MV-4-11 (cell line): Measurements from ENCODE around the gene NRG3.

ENCODE experiments used
- DNase-seq: peaks from one replicate; lab custom pipeline; 2025; lab: John Stamatoyannopoulos, UW

The NRG3 gene

DNA sequence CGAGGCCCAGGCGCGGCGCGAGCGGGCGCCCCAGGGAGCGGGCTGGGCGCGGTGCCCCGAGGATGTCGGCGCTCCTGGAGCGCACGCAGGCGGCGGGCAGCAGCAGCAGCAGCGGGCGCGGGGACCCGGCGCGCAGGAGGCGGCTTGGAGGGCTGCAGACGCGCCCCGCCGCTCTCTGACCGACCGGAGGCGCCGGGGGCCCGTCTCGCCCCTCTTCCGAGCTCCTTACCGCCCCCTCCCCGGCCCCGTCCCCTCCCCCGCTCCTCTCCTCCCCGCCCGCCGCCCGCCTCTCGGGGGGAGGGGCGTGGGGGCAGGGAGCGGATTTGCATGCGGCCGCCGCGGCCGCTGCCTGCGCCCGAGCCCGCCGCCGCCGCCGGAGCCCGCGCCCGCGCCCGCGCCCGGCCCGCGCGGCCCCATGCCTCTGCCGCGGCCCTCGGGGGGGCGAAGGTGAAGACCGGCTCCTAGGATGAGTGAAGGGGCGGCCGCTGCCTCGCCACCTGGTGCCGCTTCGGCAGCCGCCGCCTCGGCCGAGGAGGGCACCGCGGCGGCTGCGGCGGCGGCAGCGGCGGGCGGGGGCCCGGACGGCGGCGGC is at the start of gene NRG3:
TSS of gene NRG3 (plus strand) at position 320 of the 592 bp plus-strand sequence.
- no peak for DNase-seq

DNA sequence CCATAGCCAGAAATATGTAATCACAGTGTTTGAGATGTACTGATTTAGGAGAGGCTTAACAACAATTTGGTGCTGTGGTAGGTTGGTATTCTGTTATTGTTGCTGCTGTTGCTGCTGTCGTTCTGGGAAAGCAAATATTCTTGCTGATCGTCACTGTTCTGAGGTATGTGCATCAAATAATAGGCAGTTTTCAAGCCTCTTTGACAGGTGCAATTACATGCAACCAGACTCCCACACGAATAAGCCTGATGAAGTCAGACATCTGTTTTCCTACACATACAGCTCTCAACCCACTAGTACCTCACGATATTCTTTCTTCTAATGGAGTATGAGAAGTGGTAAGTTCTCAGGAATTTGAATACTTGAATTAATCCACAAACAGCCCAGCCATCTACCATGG is 46.7 kb upstream of the NRG3 start:
- DNase-seq = no peak

DNA sequence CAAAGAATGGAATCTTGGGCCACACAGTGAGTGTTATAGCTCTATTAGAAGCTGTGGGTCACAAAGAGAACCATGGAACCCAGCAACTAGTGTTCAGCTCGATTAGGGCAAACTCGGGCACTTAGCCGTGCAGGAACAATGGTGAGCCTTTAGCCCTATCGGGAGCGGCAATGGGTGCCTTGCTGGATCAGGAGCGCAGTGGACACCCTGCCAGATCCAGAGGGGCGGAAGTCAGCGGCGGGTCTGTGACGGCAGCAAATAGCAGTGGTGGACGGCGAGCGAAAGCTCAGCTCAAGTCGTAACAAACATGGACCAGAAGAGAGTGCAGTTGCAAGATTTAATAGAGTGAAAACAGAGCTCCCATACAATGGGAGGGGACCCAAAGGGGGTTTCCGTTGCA is 43.9 kb upstream of the NRG3 start:
- DNase-seq = no peak

DNA sequence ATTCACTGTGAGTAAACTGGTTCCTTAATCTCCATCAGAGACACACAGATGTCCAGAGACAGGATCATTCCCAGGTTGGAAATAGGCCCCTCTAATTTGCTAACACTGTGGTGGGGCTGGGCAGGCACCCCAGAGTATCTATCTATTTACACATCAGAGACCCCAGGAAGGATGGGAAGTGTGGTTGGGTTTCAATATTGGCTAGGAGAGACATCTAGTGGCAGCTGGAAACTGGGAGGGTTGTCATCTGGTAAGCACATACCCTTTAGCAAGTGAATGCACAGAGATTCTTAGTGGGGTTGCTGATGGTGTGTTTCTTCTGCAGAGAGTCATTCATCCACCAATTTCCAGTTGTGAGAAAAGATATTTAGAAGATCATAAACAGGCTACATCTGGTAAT is 36.0 kb upstream of the NRG3 start:
- no peak for DNase-seq

DNA sequence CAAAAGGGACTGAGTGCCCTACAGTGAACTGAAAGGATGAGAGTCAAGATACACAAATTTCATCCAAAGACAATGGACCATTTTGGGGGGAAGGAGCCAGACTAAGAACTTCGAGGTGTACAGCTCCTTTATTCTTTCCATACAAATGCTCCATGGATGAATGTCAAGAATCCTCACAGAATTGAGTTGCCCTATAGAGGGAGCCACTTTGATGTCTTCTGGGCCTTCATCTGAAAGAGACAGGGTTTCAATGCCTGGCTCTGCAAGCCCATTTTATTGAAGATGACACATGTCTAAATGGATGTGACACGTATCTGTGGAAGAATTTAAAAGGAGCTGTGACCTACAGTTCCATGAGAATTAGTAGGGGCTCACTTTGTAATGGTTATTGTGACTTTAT is 32.0 kb upstream of the NRG3 start:
- no peak for DNase-seq

DNA sequence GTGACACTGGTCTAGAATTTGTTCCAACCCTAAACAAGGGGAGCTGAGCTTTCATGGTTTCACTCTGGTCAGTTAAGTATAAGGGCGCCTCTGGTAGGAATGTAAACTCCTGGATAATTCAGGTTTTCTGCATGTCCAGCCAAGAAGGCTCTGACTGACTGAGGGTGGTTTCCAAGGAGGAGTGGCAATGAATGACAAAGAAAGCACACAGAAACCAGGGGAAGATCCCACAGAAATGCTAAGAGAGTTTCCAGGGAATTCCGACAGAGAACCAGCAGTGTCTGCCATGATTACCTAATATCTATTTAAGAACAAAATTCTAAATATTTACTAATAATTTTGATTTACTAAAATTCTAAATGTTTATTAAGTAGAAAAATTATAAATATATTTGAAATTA is 27.3 kb upstream of the NRG3 start:
- no peak for DNase-seq

DNA sequence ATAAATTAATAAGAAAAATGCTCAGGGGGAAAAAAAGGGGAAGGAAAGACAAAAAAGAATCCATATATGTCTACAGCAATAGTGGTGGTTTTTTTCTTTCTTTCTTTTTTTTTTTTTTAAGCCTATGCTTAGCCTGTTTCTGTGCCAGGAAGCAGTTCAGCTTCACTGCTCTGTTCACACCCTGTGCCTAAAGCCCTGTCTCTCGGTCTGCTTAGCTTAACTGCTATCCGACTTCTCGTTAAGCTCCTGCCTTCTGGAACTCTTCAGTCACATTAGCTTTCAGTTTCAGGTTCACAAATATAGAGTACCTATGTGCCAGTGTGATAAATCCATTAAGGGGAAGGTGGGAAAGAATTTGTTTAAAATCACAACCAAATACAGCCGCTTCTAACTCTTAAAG is 26.5 kb upstream of the NRG3 start:
- DNase-seq = no peak

DNA sequence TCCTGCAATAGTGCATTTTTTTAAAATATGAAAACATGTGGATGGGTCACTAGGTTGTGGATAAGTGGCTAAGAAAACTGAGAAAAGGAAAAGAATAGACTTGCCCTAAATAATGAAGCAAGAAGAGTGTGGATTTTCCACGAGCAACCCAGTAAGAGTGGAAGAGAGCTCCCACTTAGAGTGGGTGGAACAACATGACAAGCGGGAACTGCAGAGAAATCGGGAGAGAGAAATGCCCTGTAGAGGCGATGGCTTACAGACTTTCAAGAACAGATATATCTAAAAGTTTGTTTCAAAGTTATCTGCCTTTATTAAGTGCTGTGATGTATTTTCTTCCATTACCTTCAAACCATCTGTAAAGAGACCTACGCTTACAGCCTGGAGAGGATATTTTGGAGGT is 26.1 kb upstream of the NRG3 start:
- no peak for DNase-seq

DNA sequence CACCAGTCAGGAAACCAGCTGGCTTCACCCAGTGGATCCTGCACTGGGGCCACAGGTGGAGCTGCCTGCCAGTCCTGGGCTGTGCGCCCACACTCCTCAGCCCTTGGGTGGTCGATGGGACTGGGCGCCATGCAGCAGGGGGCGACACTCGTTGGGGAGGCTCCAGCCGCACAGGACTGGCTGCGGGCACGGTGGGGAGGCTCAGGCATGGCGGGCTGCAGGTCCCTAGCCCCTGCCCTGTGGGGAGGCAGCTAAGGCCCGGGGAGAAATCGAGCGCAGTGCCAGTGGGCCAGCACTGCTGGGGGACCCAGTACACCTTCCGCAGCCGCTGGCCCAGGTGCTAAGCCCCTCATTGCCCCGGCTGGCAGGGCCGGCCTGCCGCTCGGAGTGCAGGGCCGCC is 12.4 kb upstream of the NRG3 start:
- no peak for DNase-seq

DNA sequence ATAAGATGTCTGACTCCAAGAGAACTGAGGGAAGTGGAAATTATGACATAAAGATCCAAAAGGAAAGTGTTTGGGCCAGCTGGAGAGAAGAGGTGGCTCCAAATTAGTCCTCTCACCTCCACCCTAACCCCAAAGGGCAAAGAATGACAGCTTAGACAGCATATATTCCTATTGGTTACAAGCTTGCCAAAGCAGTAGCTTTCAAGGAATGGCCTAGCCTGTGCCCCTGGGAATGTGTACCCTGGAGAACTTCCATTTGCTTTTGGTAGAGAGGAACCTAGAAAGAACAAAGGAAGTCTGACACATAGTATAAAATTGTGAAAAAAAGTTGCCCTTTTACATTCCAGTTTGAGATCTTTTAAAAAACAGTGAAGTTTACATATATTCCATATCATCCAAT is 11.2 kb upstream of the NRG3 start:
- no peak for DNase-seq

DNA sequence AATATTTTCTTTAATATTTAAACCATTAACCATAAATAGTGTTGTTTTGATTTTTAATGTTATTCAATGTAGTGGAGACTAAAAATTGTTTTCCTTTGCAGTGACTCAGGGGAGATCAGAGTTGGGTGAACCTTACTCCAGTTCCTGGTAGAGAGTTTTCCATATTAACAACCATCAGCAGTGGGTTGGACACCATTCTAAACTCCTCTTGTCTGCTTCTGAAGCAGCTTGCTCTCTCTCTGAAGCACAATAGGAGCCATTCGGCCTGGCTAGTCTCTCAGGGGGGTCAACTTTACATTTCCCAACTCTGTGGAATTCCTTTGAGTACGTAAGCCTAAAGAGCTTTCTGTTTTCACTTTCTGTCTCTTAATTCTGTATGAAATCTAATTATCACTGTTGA is 9.4 kb upstream of the NRG3 start:
- DNase-seq = no peak

DNA sequence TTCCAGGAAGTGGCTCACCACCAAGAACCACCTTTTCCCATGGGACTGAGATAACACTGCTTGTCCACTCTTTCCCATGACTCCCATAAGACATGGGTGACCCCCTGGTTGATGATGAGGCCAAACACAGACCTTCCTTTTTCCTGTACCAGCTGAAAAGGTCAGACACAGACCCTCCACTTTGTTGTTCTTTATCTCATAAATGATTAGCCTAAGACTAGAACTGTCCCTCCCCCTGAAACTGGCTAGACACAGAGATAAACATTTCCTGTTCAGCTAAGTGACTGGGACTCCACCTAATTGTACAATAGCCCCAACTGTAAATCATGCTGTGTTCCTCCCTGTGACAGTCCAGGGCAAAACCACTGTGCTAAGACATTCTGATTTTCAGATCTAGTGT is 8.2 kb upstream of the NRG3 start:
- no peak for DNase-seq

DNA sequence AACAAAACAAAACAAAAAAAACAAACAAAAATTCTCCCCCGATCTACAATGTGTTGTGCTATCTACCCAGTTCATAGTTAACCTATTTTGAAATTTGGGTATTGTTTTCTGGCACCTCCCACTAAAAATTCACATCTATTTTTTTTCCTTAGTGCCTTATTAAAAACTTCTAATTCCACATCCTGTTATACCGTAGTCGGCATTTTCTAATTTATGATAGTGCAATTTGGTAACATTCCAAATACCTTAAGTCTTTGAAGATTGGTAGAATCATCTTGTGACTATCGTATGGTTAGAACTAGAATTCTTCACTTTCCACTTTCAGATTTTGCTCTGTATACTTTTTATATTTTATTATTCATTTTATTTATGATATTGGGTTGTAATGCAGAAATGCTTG is 4.5 kb upstream of the NRG3 start:
- no peak for DNase-seq

DNA sequence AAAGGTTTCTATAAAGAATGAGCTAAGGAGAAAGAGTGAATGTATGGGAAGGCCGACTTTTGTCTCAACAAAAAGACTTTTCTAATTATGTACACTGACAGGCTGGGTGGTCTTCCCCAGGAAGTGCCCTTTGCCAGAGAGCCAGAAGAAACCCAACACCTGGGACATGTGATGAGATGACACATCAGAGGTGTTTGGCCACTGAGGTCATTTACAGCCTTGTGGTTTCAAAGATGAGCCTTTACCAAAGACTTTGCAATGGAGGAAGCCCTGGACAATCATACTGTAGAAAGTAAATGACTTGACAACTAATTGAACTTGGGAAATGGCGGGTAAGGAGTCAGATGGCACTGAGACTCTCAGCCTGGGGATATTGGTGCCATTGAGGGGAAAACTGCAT is 3.4 kb upstream of the NRG3 start:
- no peak for DNase-seq

DNA sequence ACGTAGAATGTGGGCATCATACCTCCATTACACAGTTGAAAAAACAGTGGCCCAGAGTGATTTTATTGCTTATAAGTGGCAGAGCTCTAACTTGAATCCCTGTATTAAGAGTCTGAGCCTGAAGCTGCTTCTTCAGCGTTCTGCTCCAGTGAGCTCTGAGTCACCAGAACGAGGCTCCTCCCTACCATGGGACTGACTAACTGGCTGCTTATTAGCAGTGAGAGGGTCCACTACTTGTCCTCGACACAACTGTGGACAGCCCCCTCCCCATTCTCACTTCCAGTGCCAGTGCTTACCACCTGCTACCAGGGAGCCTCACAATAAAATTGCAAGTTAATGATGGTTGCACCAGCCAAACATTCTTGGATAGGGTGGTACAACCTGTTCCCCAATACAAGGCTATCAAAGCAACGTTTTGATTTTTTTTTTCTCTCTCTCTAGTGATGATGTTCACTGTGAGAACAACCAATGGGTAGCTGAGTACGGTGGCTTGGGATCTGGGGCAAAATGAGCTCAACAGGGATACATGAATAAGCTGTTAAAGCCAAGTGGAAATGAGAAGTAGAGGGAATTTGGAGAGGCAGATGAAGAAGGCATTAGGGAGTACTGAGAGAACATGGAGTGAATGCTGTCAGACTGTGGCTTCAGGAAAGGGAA is 2.7 kb upstream of the NRG3 start:
- DNase-seq = no peak

DNA sequence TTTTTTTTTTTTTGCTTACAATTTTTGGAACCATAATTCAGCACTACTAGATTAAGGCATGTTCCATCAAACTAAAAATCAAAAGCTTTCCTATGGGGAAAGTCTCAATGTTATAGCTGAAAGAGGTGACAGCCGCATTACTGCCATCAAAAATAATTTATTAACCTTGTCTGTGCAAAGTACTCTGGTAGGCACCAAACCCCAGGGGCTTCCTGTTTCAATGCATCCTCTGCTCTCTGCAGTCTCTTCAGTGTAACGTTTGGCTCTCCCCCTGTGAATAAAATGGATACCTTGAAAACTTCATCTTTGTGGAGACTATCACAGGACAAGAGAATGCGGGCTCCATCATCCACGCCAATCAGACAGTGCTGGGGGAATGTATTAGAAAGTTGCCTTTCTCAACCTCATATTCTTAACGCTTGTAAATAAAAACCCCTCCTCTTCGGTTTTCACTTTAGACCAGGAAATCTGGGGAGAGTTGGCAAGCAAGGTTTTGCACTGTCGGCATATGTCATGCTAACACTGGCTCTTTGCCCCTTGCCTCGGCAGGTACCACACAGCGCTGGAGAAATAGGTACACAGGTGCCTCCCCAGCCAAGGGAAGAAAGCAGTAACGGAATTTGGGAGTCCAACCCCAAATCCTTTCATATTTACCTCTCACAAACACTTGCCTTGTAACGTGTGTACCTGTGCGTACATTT is 1.6 kb upstream of the NRG3 start:
- no peak for DNase-seq

DNA sequence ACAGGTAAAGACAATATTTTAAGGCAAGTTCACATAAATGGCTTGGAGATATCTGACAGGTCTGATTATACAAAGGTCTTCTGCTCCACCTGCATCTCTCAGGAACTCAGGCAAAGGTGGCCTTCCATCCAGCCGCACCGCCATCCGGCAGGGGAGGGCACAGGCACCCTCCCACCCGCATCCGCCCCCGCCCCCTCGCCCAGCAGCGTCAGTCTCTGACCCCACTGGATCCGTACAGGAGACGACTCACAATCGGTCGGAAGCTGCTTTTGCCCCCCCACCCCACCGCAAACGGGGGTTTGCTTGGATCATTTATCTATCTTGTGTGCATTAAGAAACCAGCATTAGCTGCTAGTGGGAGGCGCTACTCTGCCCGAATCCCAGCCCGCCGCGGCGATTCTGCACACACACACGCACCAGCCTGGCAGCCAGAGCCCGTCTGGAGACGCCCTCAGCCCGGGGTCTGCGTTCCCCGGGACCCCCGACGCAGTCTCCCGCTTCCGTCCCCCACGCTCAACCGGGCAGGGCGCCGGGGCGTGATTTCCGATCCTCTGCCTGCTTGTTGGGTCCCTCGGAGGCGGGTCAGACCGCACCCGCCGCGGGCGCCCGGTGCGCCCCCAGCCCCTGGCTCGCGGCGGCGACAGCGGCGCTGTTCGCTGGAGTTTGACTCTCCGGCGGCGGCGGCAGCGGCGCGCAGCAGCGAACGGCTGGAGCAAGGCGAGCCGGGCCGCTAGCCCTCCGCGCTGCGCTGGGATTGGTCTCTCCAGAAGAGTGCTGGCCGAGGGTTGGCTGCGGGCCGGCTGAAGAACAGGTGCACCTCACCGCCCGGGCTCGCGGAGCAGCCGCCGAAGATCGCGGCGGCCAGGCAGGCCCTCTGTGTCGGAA is 820 bp upstream of the NRG3 start:
- DNase-seq = no peak

DNA sequence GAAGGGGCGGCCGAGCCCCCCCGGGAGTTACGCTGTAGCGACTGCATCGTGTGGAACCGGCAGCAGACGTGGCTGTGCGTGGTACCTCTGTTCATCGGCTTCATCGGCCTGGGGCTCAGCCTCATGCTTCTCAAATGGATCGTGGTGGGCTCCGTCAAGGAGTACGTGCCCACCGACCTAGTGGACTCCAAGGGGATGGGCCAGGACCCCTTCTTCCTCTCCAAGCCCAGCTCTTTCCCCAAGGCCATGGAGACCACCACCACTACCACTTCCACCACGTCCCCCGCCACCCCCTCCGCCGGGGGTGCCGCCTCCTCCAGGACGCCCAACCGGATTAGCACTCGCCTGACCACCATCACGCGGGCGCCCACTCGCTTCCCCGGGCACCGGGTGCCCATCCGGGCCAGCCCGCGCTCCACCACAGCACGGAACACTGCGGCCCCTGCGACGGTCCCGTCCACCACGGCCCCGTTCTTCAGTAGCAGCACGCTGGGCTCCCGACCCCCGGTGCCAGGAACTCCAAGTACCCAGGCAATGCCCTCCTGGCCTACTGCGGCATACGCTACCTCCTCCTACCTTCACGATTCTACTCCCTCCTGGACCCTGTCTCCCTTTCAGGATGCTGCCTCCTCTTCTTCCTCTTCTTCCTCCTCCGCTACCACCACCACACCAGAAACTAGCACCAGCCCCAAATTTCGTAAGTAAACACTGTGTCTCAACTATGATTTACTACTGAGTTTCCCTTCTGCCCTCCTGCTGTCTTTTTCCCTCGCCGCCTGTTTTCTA is 666 bp downstream of the NRG3 start:
- no peak for DNase-seq

DNA sequence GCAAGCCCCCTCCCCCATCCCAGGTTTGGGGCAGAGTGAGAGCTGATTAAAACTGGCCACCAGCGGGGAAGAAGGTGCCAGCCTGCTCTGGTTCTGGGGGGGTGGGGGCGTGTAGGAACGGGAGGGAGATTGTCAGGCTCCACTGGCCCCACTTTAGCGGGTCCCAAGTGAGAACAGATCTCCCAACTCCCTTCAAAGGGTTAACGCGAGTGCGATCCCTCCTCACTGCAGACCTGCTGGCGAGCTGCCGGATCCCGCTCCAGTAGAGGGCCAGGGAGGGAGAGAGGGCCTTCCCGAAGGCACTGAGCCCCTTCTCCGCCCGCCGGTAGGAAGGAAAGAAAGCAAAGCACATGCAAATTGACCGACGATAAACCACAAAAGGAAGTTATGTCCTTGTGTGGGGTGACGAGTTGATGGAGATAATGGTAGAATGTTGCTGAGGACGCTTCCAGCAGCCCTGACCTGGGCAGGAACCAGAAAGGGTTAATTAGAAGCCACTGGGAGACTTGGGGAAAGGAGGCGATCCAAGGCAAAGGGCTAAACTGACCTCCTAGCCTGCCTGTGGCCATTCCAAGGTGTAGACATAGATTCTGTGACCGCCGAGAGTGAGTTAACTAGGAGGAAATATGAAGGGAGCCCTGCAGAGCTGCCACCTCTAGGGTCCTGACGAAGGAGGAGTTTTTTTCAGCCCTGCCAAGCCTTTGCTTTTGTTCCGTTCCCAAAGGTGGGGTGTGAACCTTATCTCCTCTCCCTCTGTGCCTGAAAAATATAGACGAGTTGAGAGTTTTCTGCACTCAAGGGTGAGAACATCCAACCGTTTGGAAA is 1.5 kb downstream of the NRG3 start:
- DNase-seq = no peak

DNA sequence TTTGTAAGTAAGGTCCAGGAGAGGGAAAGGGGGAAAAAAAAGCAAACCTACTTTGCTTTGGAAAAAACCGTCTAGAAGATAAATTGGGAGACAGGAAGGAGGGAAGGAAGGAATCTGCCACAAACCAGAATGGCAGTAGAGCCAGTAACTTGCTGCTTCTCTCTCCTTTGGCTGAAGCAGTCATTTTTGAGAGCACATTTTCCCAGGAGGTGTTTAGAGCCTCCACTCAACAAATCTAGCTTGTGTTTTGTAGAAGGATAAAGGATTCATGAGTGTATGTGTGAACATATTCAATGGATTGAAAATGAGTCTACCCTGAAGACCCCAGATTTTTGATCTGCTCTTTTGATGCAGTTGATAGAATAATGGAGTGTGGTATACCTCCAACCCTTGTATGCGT is 2.6 kb downstream of the NRG3 start:
- no peak for DNase-seq

DNA sequence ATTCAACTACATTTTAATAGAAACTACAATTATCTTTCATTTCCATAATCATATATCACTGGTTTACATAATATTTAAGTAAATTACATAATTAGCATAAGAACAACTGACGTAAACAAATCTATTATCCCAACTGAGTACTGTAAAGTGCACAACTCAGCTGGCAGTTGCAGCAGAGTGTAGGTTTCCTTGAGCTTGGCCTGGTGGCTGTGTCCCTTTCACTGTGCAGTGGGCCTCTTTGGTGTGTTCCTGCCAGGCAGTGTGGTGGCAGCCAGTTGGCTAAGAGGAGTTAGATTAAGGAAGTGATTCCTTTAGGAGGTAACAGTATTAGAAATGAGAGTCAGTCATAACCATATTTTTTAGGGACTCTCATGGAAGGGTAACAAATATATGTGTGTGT is 7.0 kb downstream of the NRG3 start:
- peak; percentile 50 for DNase-seq
